DOHH2 (cell line): ENCODE measurements around the gene PHKG2.

Experiments
- H3F3A ChIP-seq: fragments of 200-600 bp; sonication (generic), shearing (Covaris generic); 2 replicates; pipeline ENCODE4 v1.6.0; 2016; ENCODE audit warnings: antibody characterized with exemption, mild to moderate bottlenecking; ENCODE audit not compliant: control insufficient read depth, insufficient read depth
- H3K27ac ChIP-seq: fragments of 200-600 bp; sonication (generic); 2 replicates; pipeline ENCODE4 v1.5.1; 2014; ENCODE audit warnings: low read depth, mild to moderate bottlenecking, low read length, moderate library complexity
- H3K27me3 ChIP-seq: fragments of 200-600 bp; sonication (generic); 2 replicates; pipeline ENCODE4 v1.6.1; 2014; ENCODE audit warnings: mild to moderate bottlenecking, low read length, mixed read lengths; ENCODE audit not compliant: control insufficient read depth
- H3K36me3 ChIP-seq: fragments of 200-600 bp; sonication (generic); 2 replicates; pipeline ENCODE4 v1.6.1; 2014; ENCODE audit warnings: mild to moderate bottlenecking, low read length, moderate library complexity, mixed read lengths; ENCODE audit not compliant: control insufficient read depth
- H3K4me1 ChIP-seq: fragments of 200-600 bp; sonication (generic); 2 replicates; pipeline ENCODE4 v1.6.1; 2014; ENCODE audit warnings: mild to moderate bottlenecking, low read length, mixed read lengths; ENCODE audit not compliant: control insufficient read depth
- H3K4me2 ChIP-seq: fragments of 200-600 bp; sonication (generic); 2 replicates; pipeline ENCODE4 v1.6.0; 2014; ENCODE audit warnings: mild to moderate bottlenecking, low read length, moderate library complexity
- H3K4me3 ChIP-seq: fragments of 200-600 bp; sonication (generic); 2 replicates; pipeline ENCODE4 v1.5.1; 2014; ENCODE audit warnings: mild to moderate bottlenecking, low read length, mixed read lengths
- H3K79me2 ChIP-seq: fragments of 200-600 bp; sonication (generic); 2 replicates; pipeline ENCODE4 v1.6.1; 2014; ENCODE audit warnings: mild to moderate bottlenecking, low read length, mixed read lengths; ENCODE audit not compliant: control insufficient read depth
- H3K9me2 ChIP-seq: fragments of 200-600 bp; sonication (generic); replicated peaks from 2 replicates; pipeline ENCODE4 v1.6.1; 2014; ENCODE audit warnings: mild to moderate bottlenecking, low read length, mixed read lengths; ENCODE audit not compliant: control insufficient read depth
- H3K9me3 ChIP-seq: fragments of 200-600 bp; sonication (generic); 2 replicates; pipeline ENCODE4 v1.6.1; 2014; ENCODE audit warnings: antibody characterized with exemption, low read length, mixed read lengths; ENCODE audit not compliant: control insufficient read depth, insufficient read depth
- H4K20me1 ChIP-seq: fragments of 200-600 bp; sonication (generic); 2 replicates; pipeline ENCODE4 v1.6.0; 2014; ENCODE audit warnings: low read depth, mild to moderate bottlenecking, antibody characterized with exemption, low read length, moderate library complexity; ENCODE audit not compliant: control insufficient read depth, insufficient read depth
- CTCF ChIP-seq: fragments of 200-600 bp; sonication (generic); IDR thresholded peaks from one replicate; pipeline ENCODE4 v1.5.1; 2014; ENCODE audit warnings: antibody characterized with exemption, mild to moderate bottlenecking, low read depth, low read length; ENCODE audit not compliant: poor library complexity, severe bottlenecking
- EZH2phosphoT487 ChIP-seq: fragments of 200-600 bp; sonication (generic); IDR thresholded peaks from 2 replicates; pipeline ENCODE4 v1.6.1; 2017; ENCODE audit warnings: borderline replicate concordance, mild to moderate bottlenecking, antibody characterized with exemption, low read length, moderate library complexity, mixed read lengths

PHKG2 gene

DNA sequence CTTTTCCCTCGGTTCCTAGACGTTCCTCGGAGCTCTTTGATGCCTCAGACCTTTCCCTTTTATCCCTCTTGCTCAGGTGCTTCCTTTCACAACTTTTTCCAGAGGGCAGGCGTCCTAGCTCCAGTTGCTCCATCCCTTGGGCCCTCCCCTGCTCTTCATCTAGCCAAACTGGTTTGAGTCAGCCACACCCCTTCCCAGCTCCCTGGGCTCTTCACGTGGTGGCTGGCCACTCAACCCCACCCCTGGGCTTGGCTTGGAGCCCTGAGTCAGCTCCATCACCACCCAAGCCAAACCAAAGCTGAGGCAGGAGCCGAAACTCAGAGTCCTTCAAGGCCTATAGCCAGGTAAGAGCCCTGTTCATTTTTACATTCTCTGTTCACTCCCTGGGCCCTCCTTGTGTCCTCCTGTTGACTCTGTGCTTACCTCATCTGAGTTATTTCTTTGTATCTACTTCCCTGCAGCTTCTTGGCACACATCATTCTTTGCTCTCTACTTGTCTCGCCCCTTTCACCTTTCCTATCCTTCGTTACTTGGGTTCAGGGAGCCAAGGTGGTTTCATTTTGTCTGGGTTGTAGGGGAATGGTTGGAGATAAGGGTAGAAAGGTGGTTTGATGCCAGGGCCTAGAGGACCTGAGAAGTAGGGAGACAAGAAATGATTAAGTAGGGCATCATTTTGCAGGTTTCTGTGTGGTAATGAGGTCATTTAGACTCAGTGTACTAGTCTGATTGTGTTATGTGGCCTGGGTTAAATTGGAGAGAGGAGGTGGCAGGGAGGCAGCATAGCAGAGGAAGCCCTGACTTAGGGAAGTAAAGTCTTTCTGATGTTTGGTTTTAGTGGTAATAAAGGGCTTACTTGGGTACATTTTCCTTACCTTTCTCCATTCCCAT lies 7.6 kb upstream of the PHKG2 start:
- Histone ChIP-seq H3K27ac (no peak overlapping the region), H3F3A (peaks cover 12% of the 10 kb centered on the region)

DNA sequence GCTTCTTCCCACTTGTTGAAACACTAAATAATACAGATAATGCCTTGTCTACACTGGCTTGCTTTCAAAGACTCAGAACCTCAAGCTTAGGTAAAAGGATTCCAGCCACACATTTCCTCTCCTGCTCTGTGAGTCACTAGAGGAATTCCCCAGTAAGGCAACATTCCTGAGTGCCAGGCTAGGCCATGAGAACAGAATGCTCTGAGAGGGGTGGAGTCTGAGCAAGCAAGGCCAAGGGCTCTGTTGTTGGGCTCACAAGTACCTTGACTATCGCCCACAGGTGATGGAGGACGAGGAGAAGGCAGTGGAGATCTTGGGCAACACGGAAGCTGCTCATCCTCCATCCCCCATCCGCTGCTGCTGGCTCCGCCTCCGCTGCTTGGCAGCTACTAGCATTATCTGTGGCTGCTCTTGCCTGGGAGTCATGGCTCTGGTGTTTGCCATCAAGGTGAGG lies 6.7 kb upstream of the PHKG2 start:
- Histone ChIP-seq H3K79me2 (0 out of 2 replicates have a peak, but pooled peaks cover 2% of the 10 kb centered on the region), H4K20me1 (no peaks in the 10 kb centered on the region), H3K9me2 (no peaks in the 10 kb centered on the region), H3K4me3 (no peak overlapping the region), H3K36me3 (peaks cover 86% of the 10 kb centered on the region), H3F3A (peaks cover 12% of the 10 kb centered on the region), H3K4me2 (no peak overlapping the region), H3K27me3 (no peaks in the 10 kb centered on the region), H3K9me3 (no peaks in the 10 kb centered on the region), H3K4me1 (no peaks in the 10 kb centered on the region), H3K27ac (no peak overlapping the region)
- TF ChIP-seq EZH2phosphoT487 (no peak), CTCF (no peak)

More for the DNA sequence above, 7.6 kb upstream of the PHKG2 start:
- H3K4me2 ChIP-seq: no peak overlapping the region
- H3K4me3 ChIP-seq: no peak overlapping the region
- H3K27me3 ChIP-seq: no peaks in the 10 kb centered on the region
- 0 out of 2 replicates have a peak, but pooled peaks cover 2% of the 10 kb centered on the region for H3K79me2 ChIP-seq
- H3K9me3 ChIP-seq: no peaks in the 10 kb centered on the region
- no peaks in the 10 kb centered on the region for H4K20me1 ChIP-seq
- no peaks in the 10 kb centered on the region for H3K4me1 ChIP-seq
- H3K36me3 ChIP-seq: peaks cover 95% of the 10 kb centered on the region
- TF ChIP-seq CTCF (no peak), EZH2phosphoT487 (no peak)
- no peaks in the 10 kb centered on the region for H3K9me2 ChIP-seq

DNA sequence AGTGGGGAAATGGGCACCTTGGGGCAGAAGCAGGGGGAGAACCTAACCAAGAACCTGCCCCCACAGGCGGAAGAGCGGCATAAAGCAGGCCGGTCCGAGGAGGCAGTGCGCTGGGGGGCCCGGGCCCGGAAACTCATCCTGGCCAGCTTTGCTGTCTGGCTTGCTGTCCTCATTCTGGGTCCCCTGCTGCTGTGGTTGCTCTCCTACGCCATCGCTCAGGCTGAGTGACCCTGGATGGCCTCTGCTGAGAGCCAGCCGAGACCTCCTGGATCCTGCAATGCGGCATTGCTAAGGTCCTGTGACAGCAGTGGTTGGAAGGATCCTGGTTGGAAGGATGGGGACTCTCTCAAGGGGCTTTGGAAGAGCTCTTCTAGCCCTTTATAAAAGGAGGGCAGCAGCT lies 4.5 kb upstream of the PHKG2 start:
- Histone ChIP-seq H3K27me3 (no peaks in the 10 kb centered on the region), H3F3A (peaks cover 21% of the 10 kb centered on the region)

More for the DNA sequence above, 4.5 kb upstream of the PHKG2 start:
- Histone ChIP-seq H3K27ac (no peak overlapping the region), H3K9me3 (no peaks in the 10 kb centered on the region), H3K79me2 (peaks cover 5% of the 10 kb centered on the region), H3K4me2 (no peak overlapping the region), H3K4me1 (peaks cover 7% of the 10 kb centered on the region), H3K9me2 (no peaks in the 10 kb centered on the region), H3K4me3 (no peak overlapping the region), H3K36me3 (peaks cover 64% of the 10 kb centered on the region), H4K20me1 (no peaks in the 10 kb centered on the region)
- TF ChIP-seq EZH2phosphoT487 (no peak), CTCF (no peak)
